HG03159 (cell line): ENCODE results near the gene TRIP12.
"Not testable (repeated sequence)": the region's sequence is repeated elsewhere in the genome, so short reads cannot be mapped to it uniquely, and the experiment has no call there.

Source experiments
- ATAC-seq: cut with Tn5 transposase; IDR thresholded peaks from one replicate; pipeline ENCODE4 v1.9.1; 2021; ENCODE audit warnings: mild to moderate bottlenecking, moderate library complexity; ENCODE audit not compliant: unreplicated experiment

TRIP12 gene

DNA sequence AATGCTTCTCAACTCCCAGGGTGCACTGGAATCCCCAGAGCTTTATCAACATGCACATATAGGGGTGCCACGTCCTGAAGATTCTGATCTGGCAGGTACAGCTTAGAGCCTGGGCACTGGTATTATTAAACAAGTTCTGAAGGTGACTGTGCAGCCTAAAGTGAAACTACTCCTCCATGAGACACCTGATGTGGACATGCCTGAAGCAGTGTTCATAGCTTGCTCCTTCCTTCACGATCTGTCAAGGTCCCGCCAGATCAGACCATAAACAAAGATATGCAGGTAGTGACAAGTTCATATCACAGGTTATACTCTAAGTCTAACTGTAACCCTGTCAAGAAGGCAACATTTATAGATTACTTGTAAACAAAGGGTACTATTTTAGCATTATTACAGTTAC lies 142.2 kb downstream of the TRIP12 start:
- ATAC-seq: no peak

DNA sequence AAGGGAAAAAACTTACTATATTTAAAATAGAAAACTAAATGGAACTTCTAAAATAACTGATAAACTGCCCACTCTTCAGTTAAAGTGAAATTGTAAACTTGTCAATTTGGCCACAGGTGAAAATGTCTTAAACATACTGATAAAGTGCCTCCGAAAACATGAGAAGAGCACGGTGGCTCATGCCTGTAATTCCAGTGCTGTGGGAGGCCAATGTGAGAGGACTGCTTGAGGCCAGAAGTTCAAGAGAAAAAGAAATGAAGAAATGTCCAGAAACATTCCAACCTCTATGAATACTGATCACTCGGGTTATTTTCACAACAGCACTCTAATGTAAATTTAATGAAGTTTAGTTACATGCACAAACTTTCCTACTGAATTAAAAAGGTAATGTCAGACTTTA lies 144.1 kb downstream of the TRIP12 start:
- ATAC-seq: no peak

DNA sequence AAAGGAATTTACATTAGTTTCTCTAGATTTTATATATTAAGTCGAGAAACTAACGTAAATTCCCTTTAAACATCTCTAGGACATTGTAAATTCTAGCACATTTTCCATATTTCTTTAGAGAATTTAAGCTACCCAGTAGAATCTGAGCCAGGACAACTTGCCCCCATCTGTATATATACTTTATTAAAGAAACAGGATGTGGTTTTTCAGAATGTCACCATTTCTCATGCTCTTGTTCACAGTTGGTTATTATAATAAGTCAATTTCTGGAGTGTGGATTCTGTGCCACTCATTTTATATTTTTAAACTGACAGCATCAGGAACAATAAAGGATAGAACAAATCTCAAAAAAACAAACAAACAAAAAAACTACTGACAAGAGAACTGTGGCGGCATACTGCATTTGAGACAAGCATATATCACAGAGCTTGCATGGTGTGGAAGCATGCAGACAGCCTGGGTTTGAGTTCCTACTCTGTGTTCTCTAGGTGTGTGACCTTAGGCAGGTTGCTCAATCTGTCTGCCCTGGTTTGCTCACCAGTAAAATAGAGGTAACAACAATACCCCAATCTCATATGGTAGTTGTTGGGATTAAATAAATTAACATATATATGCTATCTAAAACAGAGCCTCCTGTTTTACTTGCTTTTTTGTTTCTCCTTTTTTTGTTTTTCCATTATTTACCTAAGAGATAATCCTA lies 146.0 kb downstream of the TRIP12 start:
- no peak for ATAC-seq

- no peak for ATAC-seq
These were observed 147.6 kb downstream of the TRIP12 start for GRCh38 chr2:229774237-229774636.

GRCh38 chr2:229768235-229768634 lies 153.6 kb downstream of the TRIP12 start:
- no peak for ATAC-seq

- no peak for ATAC-seq
These were observed 156.1 kb downstream of the TRIP12 start for GRCh38 chr2:229765721-229766120.

- ATAC-seq: no peak
These were observed 160.1 kb downstream of the TRIP12 start for GRCh38 chr2:229761663-229762062.

- ATAC-seq: not testable (repeated sequence)
These were observed 164.3 kb downstream of the TRIP12 start for GRCh38 chr2:229757462-229757861.

GRCh38 chr2:229752970-229753729 lies 168.7 kb downstream of the TRIP12 start:
- no peak for ATAC-seq

- ATAC-seq: no peak
These were observed 172.0 kb downstream of the TRIP12 start for GRCh38 chr2:229749779-229750178.

DNA sequence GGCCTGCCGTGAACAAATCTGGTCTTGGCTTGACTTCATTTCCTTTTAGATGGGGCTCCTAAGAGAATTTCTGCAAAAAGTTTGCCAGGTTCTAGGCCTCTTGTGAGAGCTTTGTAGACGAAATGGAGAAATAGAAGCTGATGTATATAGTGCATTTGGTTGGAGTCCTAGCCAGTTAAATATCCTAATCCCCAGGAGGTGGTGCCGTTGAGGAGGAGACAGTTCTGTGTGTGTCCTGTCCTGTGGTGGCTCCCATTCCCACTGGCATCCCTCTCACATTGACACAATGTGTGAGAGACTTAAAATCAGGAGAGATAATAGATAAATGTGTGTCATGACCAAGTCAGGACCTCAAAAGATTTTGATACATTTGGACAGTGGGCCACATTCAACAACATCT lies 172.9 kb downstream of the TRIP12 start:
- no peak for ATAC-seq

DNA sequence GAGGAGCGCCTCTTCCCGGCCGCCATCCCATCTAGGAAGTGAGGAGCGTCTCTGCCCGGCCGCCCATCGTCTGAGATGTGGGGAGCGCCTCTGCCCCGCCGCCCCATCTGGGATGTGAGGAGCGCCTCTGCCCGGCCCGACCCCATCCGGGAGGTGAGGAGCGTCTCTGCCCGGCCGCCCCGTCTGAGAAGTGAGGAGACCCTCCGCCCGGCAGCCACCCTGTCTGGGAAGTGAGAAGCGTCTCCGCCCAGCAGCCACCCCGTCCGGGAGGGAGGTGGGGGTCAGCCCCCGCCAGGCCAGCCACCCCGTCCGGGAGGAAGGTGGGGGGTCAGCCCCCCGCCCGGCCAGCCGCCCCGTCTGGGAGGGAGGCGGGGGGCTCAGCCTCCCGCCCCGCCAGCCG lies 179.1 kb downstream of the TRIP12 start:
- ATAC-seq: not testable (repeated sequence)

DNA sequence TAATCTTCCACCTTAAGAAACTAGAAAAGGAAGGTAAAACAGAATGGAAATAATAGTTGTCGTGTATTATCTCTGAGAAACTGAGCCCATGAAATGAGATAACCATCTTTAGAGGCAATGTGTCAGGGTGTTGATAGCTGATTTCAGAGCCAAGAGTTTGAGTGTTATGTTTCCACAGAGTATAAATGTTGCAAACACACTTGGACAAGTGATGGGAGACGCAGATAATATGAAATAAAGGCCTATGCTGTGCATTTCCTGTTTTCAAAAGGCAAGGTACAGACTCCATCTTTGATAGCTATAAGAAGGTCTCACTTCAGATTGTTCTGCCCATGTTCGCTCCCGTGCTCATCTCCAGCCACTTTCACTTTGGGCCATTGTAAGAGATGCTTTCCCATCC lies 181.5 kb downstream of the TRIP12 start:
- no peak for ATAC-seq

GRCh38 chr2:229738024-229738625 lies 183.7 kb downstream of the TRIP12 start:
- ATAC-seq: no peak

DNA sequence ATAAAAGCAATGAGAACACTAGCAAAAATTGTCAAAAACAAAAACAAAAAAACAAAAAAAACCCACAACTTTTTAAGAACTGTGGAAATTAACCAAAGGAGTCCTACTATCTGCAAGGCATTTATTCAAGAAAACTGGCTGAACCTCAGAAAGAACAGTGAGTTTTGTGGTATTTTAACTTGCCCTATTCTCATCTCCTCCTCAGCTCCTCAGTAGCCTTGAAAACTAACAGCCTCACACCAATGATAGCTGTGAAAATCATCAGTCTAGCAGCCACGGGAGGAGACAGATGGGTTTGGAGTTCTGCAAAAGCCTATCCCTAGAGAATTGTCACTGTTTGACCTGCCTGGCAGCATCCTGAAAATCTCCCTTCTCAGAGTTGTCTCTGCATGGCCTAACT lies 187.4 kb downstream of the TRIP12 start:
- ATAC-seq: no peak

DNA sequence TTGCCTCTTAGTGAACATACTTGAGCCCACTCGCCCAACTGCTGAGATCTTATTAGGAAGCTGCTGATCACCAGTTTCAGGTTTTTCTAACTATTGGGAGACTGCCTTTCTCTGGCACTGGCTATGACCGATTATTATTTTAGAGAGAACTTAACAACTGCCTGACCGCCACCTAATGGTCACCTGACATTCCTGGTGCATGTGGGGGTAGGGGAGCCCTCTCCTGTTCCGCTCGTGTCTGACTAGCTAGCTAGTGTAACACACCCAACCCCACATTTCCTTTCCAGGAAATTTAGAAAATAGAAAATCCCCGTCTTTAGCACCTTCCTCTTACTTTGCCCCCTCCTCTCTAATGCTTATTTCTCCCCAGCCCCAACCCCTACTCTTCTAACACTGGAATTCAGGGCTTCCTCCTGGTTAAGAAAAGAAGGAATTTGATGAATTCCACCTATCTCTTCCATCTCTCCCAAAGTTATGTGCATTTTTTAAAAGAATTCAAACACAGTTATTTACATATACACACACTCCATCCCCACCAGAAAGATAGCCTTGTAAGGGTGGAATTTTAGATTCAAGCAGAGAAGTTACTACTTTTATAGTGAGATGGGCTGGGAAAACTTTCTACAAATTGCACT lies 188.1 kb downstream of the TRIP12 start:
- ATAC-seq: no peak

- ATAC-seq: no peak
These were observed 188.9 kb downstream of the TRIP12 start for GRCh38 chr2:229732897-229733296.

DNA sequence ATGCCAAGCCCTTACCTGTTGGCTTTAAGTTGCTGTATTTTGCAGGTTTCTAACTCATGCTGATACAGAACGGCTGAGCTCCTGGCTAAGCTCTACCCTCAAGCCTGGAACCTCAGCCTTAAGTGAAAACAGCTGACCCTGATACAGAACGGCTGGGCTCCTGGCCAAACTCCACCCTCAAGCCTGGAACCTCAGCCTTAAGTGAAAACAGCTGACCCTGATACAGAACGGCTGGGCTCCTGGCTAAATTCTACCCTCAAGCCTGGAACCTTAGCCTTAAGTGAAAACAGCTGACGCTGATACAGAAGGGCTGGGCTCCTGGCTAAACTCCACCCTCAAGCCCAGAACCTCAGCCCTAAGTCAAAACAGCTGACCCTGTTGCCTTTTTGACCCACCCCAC lies 189.9 kb downstream of the TRIP12 start:
- no peak for ATAC-seq

GRCh38 chr2:229731363-229731762 lies 190.4 kb downstream of the TRIP12 start:
- no peak for ATAC-seq

- ATAC-seq: no peak
These were observed 193.4 kb downstream of the TRIP12 start for GRCh38 chr2:229728370-229728769.

DNA sequence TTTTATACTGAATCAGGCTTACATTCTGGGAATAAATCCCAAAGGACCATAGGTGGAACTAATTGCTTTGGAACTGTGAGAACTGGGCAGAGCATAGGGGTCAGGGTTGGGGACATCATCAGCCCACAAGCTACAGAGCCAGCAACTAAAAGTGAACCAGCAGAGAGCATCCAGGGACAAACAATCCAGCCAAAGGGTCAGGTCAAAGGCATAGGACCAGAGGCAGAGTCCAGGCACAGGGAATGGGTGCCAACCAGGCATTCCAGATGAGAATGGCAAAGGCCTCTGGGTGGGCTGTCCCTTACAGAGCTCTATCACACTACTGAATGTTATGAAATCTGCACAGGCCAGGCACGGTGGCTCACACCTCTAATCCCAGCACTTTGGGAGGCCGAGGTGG lies 195.2 kb downstream of the TRIP12 start:
- ATAC-seq: no peak
